HG02885 (cell line): Measurements from ENCODE around the gene EFCAB5.
"Not testable (repeated sequence)": the region's sequence is repeated elsewhere in the genome, so short reads cannot be mapped to it uniquely, and the experiment has no call there.

Experiments used
- ATAC-seq: cut with Tn5 transposase; IDR thresholded peaks from one replicate; pipeline ENCODE4 v1.9.1; 2021; ENCODE audit warnings: mild to moderate bottlenecking; ENCODE audit not compliant: unreplicated experiment, poor library complexity

Gene EFCAB5

GRCh38 chr17:29931231-29931932 lies 10.1 kb upstream of the EFCAB5 start:
- ATAC-seq, result peak; percentile 55

GRCh38 chr17:29933379-29933778 lies 8.1 kb upstream of the EFCAB5 start:
- ATAC-seq, result no peak

- not testable (repeated sequence) for ATAC-seq
These were observed 5.5 kb upstream of the EFCAB5 start for GRCh38 chr17:29935909-29936308.

GRCh38 chr17:29936724-29937123 lies 4.7 kb upstream of the EFCAB5 start:
- ATAC-seq, result no peak

GRCh38 chr17:29945281-29945680 lies 3.8 kb downstream of the EFCAB5 start:
- ATAC-seq, result no peak

- ATAC-seq, result no peak
These were observed 7.2 kb downstream of the EFCAB5 start for GRCh38 chr17:29948448-29949215.

GRCh38 chr17:29949696-29950095 lies 8.3 kb downstream of the EFCAB5 start:
- ATAC-seq, result no peak

- no peak for ATAC-seq
These were observed 13.0 kb downstream of the EFCAB5 start for GRCh38 chr17:29954405-29954804.

GRCh38 chr17:29956225-29956624 lies 14.8 kb downstream of the EFCAB5 start:
- no peak for ATAC-seq

GRCh38 chr17:29957488-29957887 lies 16.1 kb downstream of the EFCAB5 start:
- ATAC-seq, result not testable (repeated sequence)

- no peak for ATAC-seq
These were observed 17.7 kb downstream of the EFCAB5 start for GRCh38 chr17:29958947-29959657.

GRCh38 chr17:29959658-29960337 lies 18.4 kb downstream of the EFCAB5 start:
- ATAC-seq, result no peak

GRCh38 chr17:29962656-29963055 lies 21.2 kb downstream of the EFCAB5 start:
- no peak for ATAC-seq

- no peak for ATAC-seq
These were observed 26.8 kb downstream of the EFCAB5 start for GRCh38 chr17:29968271-29968670.

GRCh38 chr17:29972277-29972676 lies 30.8 kb downstream of the EFCAB5 start:
- no peak for ATAC-seq

- ATAC-seq, result no peak
These were observed 31.6 kb downstream of the EFCAB5 start for GRCh38 chr17:29973005-29973404.

GRCh38 chr17:29977836-29978235 lies 36.4 kb downstream of the EFCAB5 start:
- ATAC-seq, result no peak

- no peak for ATAC-seq
These were observed 38.8 kb downstream of the EFCAB5 start for GRCh38 chr17:29980261-29980660.

GRCh38 chr17:29982991-29983653 lies 41.7 kb downstream of the EFCAB5 start:
- no peak for ATAC-seq

- ATAC-seq, result no peak
These were observed 55.0 kb downstream of the EFCAB5 start for GRCh38 chr17:29996458-29996857.
